ENCODE results near the gene CACNG3.
"Not testable (repeated sequence)": the region's sequence is repeated elsewhere in the genome, so short reads cannot be mapped to it uniquely, and the experiment has no call there.

The CACNG3 gene

GRCh38 chr16:24279982-24280515 lies 23.9 kb downstream of the CACNG3 start:
- no peak for DNase-seq

- no peak for DNase-seq
These were observed 25.3 kb downstream of the CACNG3 start for GRCh38 chr16:24281466-24281865.

- no peak for DNase-seq
These were observed 26.0 kb downstream of the CACNG3 start for GRCh38 chr16:24282141-24282540.

- DNase-seq, result no peak
These were observed 30.7 kb downstream of the CACNG3 start for GRCh38 chr16:24286741-24287405.

GRCh38 chr16:24288516-24288915 lies 32.4 kb downstream of the CACNG3 start:
- DNase-seq, result no peak

GRCh38 chr16:24289166-24289700 lies 33.1 kb downstream of the CACNG3 start:
- DNase-seq, result no peak

GRCh38 chr16:24291932-24292331 lies 35.8 kb downstream of the CACNG3 start:
- no peak for DNase-seq

GRCh38 chr16:24294131-24294530 lies 38.0 kb downstream of the CACNG3 start:
- no peak for DNase-seq

- no peak for DNase-seq
These were observed 41.2 kb downstream of the CACNG3 start for GRCh38 chr16:24297375-24297774.

- DNase-seq, result no peak
These were observed 42.5 kb downstream of the CACNG3 start for GRCh38 chr16:24298548-24299167.

- not testable (repeated sequence) for DNase-seq
These were observed 44.6 kb downstream of the CACNG3 start for GRCh38 chr16:24300750-24301149.

GRCh38 chr16:24302636-24303035 lies 46.5 kb downstream of the CACNG3 start:
- no peak for DNase-seq

GRCh38 chr16:24308200-24308599 lies 52.1 kb downstream of the CACNG3 start:
- no peak for DNase-seq

GRCh38 chr16:24309258-24310142 lies 53.4 kb downstream of the CACNG3 start:
- peak; percentile 7 for DNase-seq

- DNase-seq, result no peak
These were observed 59.2 kb downstream of the CACNG3 start for GRCh38 chr16:24315343-24315742.

GRCh38 chr16:24318680-24319079 lies 62.5 kb downstream of the CACNG3 start:
- no peak for DNase-seq

- DNase-seq, result no peak
These were observed 63.1 kb downstream of the CACNG3 start for GRCh38 chr16:24319126-24319814.

- no peak for DNase-seq
These were observed 66.0 kb downstream of the CACNG3 start for GRCh38 chr16:24322106-24322505.

- DNase-seq, result no peak
These were observed 68.3 kb downstream of the CACNG3 start for GRCh38 chr16:24324421-24324820.

- no peak for DNase-seq
These were observed 72.8 kb downstream of the CACNG3 start for GRCh38 chr16:24328835-24329452.

- DNase-seq, result no peak
These were observed 76.0 kb downstream of the CACNG3 start for GRCh38 chr16:24332178-24332577.

GRCh38 chr16:24332582-24333090 lies 76.5 kb downstream of the CACNG3 start:
- DNase-seq, result no peak

Data from GOT3 (cell line).